ENCODE measurements around the gene PTPN7.

GRCh38 chr1:202161151-202162046 is 997 bp upstream of the PTPN7 start:
- TF ChIP-seq CBX2 (IDR thresholded peaks at IDR 0.05; ENCODE audit: borderline replicate concordance, low read depth) (no peak), POLR2A (IDR thresholded peaks at IDR 0.05; ENCODE audit: low read length) (no peak), BCL3 (IDR thresholded peaks at IDR 0.05) (no peak), CTCF (IDR thresholded peaks at IDR 0.05) (no peak), CHD2 (IDR thresholded peaks at IDR 0.05; ENCODE audit: low read length, partially characterized antibody) (no peak), NFE2L2 (conservative IDR thresholded peaks at IDR 0.05; ENCODE audit: low read length) (no peak)
